GM23338 (cell line): Measurements from ENCODE around the gene OCA2. TPM values are rescaled to one million over a fixed set of nuclear protein-coding genes. Genes with fewer than 3 reads are reported as not detected.

Experiments
- ATAC-seq: fragments of 200-7000 bp; cut with Tn5 transposase; 3 replicates; pipeline ENCODE4 v1.9.1; 2020
- DNase-seq: peaks from one replicate; pipeline ENCODE4 v3.0.0-alpha.2; 2015; ENCODE audit warnings: low spot score
- H2AFZ ChIP-seq: fragments of 200-600 bp; sonication (generic); 2 replicates; pipeline ENCODE4 v1.8.0; 2016; ENCODE audit warnings: antibody characterized with exemption, mild to moderate bottlenecking, moderate library complexity
- H3F3A ChIP-seq: fragments of 200-600 bp; sonication (generic); replicated peaks from 2 replicates; pipeline ENCODE4 v1.8.0; 2017; ENCODE audit warnings: antibody characterized with exemption, mixed run types, low read depth
- H3K27ac ChIP-seq: fragments of 200-600 bp; sonication (generic); 2 replicates; pipeline ENCODE4 v1.6.1; 2016; ENCODE audit warnings: low read depth
- H3K27me3 ChIP-seq: fragments of 200-600 bp; sonication (generic); 2 replicates; pipeline ENCODE4 v1.8.0; 2016; ENCODE audit warnings: mild to moderate bottlenecking, mixed run types, moderate library complexity; ENCODE audit not compliant: insufficient read depth
- H3K36me3 ChIP-seq: fragments of 200-600 bp; sonication (generic); 2 replicates; pipeline ENCODE4 v1.8.0; 2016; ENCODE audit warnings: mild to moderate bottlenecking; ENCODE audit not compliant: insufficient read depth
- H3K4me1 ChIP-seq: fragments of 200-600 bp; sonication (generic); 2 replicates; pipeline ENCODE4 v1.8.0; 2016; ENCODE audit warnings: mild to moderate bottlenecking, moderate library complexity; ENCODE audit not compliant: insufficient read depth
- H3K4me2 ChIP-seq: fragments of 200-600 bp; sonication (generic); 2 replicates; pipeline ENCODE4 v1.7.1; 2017; ENCODE audit warnings: mixed run types
- H3K4me3 ChIP-seq: fragments of 200-600 bp; sonication (generic); 2 replicates; pipeline ENCODE4 v1.6.1; 2016; ENCODE audit warnings: mixed run types
- H3K79me2 ChIP-seq: fragments of 200-600 bp; sonication (generic); replicated peaks from 2 replicates; pipeline ENCODE4 v1.8.0; 2017; ENCODE audit warnings: mild to moderate bottlenecking; ENCODE audit not compliant: insufficient read depth
- H3K9me2 ChIP-seq: fragments of 200-600 bp; sonication (generic); 2 replicates; pipeline ENCODE4 v1.8.0; 2017; ENCODE audit not compliant: insufficient read depth
- H4K20me1 ChIP-seq: fragments of 200-600 bp; sonication (generic); replicated peaks from 2 replicates; pipeline ENCODE4 v1.8.0; 2017; ENCODE audit warnings: mild to moderate bottlenecking; ENCODE audit not compliant: insufficient read depth
- H3K27ac Mint-ChIP-seq: 2 replicates; pipeline ENCODE4 v1.8.0; 2020; ENCODE audit warnings: inconsistent platforms, mild to moderate bottlenecking, moderate library complexity, mixed read lengths
- H3K27me3 Mint-ChIP-seq: 3 replicates; pipeline ENCODE4 v1.8.0; 2022; ENCODE audit warnings: low read depth, mild to moderate bottlenecking, moderate library complexity, mixed read lengths, inconsistent platforms; ENCODE audit not compliant: insufficient read depth, poor library complexity
- H3K36me3 Mint-ChIP-seq: 3 replicates; pipeline ENCODE4 v1.8.0; 2021; ENCODE audit warnings: low read depth, mild to moderate bottlenecking, inconsistent platforms, moderate library complexity, mixed read lengths
- H3K4me1 Mint-ChIP-seq: 3 replicates; pipeline ENCODE4 v1.8.0; 2020; ENCODE audit warnings: mild to moderate bottlenecking, inconsistent platforms, mixed read lengths
- H3K4me3 Mint-ChIP-seq: 3 replicates; pipeline ENCODE4 v1.8.0; 2021; ENCODE audit warnings: moderate library complexity, mild to moderate bottlenecking, inconsistent platforms, mixed read lengths
- H3K9me3 Mint-ChIP-seq: 3 replicates; pipeline ENCODE4 v1.8.0; 2020; ENCODE audit warnings: moderate library complexity, mild to moderate bottlenecking, inconsistent platforms, mixed read lengths
- CREB1 ChIP-seq: fragments of 250-450 bp; sonication (Bioruptor Pico); IDR thresholded peaks from 2 replicates; pipeline ENCODE4 v1.5.0; 2020; ENCODE audit warnings: low read depth, mild to moderate bottlenecking, moderate library complexity
- CTCF ChIP-seq, 2 experiments: fragments of 200-600 bp in 1 of 2; sonication (generic) in 1 of 2; conservative IDR thresholded peaks; 2 replicates each; pipeline versions ENCODE4 v1.5.1 to v1.6.1; 2016 to 2017; ENCODE audit warnings: antibody characterized with exemption in 2 of 2, low read depth in 2 of 2, mild to moderate bottlenecking in 2 of 2, moderate library complexity in 1 of 2
- ETS1 ChIP-seq: IDR thresholded peaks from 2 replicates; pipeline ENCODE4 v1.6.1; 2016; ENCODE audit warnings: antibody characterized with exemption
- EZH2 ChIP-seq: fragments of 200-600 bp; sonication (generic); IDR thresholded peaks from one replicate; pipeline ENCODE4 v1.8.0; 2017; ENCODE audit warnings: antibody characterized with exemption, mild to moderate bottlenecking, low read depth; ENCODE audit not compliant: unreplicated experiment
- EZH2phosphoT487 ChIP-seq: fragments of 200-600 bp; sonication (generic); IDR thresholded peaks from one replicate; pipeline ENCODE4 v1.8.1; 2018; ENCODE audit warnings: antibody characterized with exemption; ENCODE audit not compliant: unreplicated experiment
- JUNB ChIP-seq: IDR thresholded peaks from one replicate; pipeline ENCODE4 v1.6.1; 2016; ENCODE audit warnings: antibody characterized with exemption; ENCODE audit not compliant: unreplicated experiment
- NANOG ChIP-seq: IDR thresholded peaks from 2 replicates; pipeline ENCODE4 v1.6.1; 2016; ENCODE audit warnings: antibody characterized with exemption, borderline replicate concordance
- POLR2AphosphoS5 ChIP-seq: IDR thresholded peaks from 2 replicates; pipeline ENCODE4 v1.6.1; 2016; ENCODE audit warnings: antibody characterized with exemption, low read depth
- REST ChIP-seq: IDR thresholded peaks from one replicate; pipeline ENCODE4 v1.6.1; 2018; ENCODE audit warnings: antibody characterized with exemption; ENCODE audit not compliant: unreplicated experiment
- STAT1 ChIP-seq: IDR thresholded peaks from one replicate; pipeline ENCODE4 v1.6.1; 2016; ENCODE audit warnings: antibody characterized with exemption; ENCODE audit not compliant: unreplicated experiment
- ZNF114 ChIP-seq: fragments of 250-450 bp; sonication (Bioruptor Pico); IDR thresholded peaks from 2 replicates; pipeline ENCODE4 v1.5.0; 2020; ENCODE audit warnings: mild to moderate bottlenecking, moderate library complexity
- ZNF331 ChIP-seq: fragments of 250-450 bp; sonication (Bioruptor Pico); IDR thresholded peaks from 2 replicates; pipeline ENCODE4 v1.5.0; 2020; ENCODE audit warnings: low read depth, mild to moderate bottlenecking, moderate library complexity
- ZNF462 ChIP-seq: fragments of 250-450 bp; sonication (Bioruptor Pico); IDR thresholded peaks from 2 replicates; pipeline ENCODE4 v1.5.0; 2020; ENCODE audit warnings: mild to moderate bottlenecking, moderate library complexity
- polyA plus RNA-seq: library from polyadenylated mRNA; unstranded; fragments of >200 nt; fragmentation: Nextera tagmentation; extraction: Ambion mirVana; gene quantifications from 2 replicates; pipeline ENCODE4 v1.2.1, GENCODE V29; 2016
- total RNA-seq: library from RNA; depleted of rRNA; stranded (reverse); fragments of >200 nt; shearing (Covaris generic); gene quantifications from 2 replicates; pipeline ENCODE4 v1.2.3, GENCODE V29; 2014

OCA2 gene
- total and polyA plus RNA-seq, 2 experiments from 2014 or later = 0.40 to 0.69 TPM

- Mint-ChIP-seq H3K4me3 (no peak overlapping the region), H3K9me3 (no peaks in the 10 kb centered on the region), H3K27ac (no peak overlapping the region), H3K27me3 (no peaks in the 10 kb centered on the region), H3K36me3 (no peaks in the 10 kb centered on the region), H3K4me1 (no peaks in the 10 kb centered on the region)
- no peak overlapping the region for H3K4me2 ChIP-seq
- ATAC-seq (no peak), DNase-seq (no peak)
- H3K4me1 ChIP-seq = no peaks in the 10 kb centered on the region
- H3K36me3 ChIP-seq = no peaks in the 10 kb centered on the region
- no peak for TF ChIP-seq EZH2
- no peak for TF ChIP-seq NANOG
- no peak for TF ChIP-seq ZNF331 (CRISPR knock-in tag)
- TF ChIP-seq ETS1 = no peak
- TF ChIP-seq EZH2phosphoT487 = no peak
- TF ChIP-seq ZNF114 (CRISPR knock-in tag) = no peak
- no peak for TF ChIP-seq ZNF462 (CRISPR knock-in tag)
- TF ChIP-seq STAT1 = no peak
- TF ChIP-seq CTCF (conservative IDR thresholded peaks at IDR 0.05; ENCODE audit: low read depth in 2 of 2) = no peak
- TF ChIP-seq JUNB = no peak
- no peak for TF ChIP-seq REST
- no peak for TF ChIP-seq POLR2AphosphoS5
- TF ChIP-seq CREB1 = no peak
- no peaks in the 10 kb centered on the region for H4K20me1 ChIP-seq
- no peak overlapping the region for H3K27ac ChIP-seq
- no peaks in the 10 kb centered on the region for H3K27me3 ChIP-seq
- no peaks in the 10 kb centered on the region for H3F3A ChIP-seq
- no peaks in the 10 kb centered on the region for H3K79me2 ChIP-seq
- H2AFZ ChIP-seq = no peak overlapping the region
- no peaks in the 10 kb centered on the region for H3K9me2 ChIP-seq
- H3K4me3 ChIP-seq = no peak overlapping the region
These were observed 137.3 kb downstream of the OCA2 start for GRCh38 chr15:27961801-27962200.
